ENCODE results near the gene SMCO3.

Gene SMCO3

GRCh38 chr12:14827043-14827442 lies 13.1 kb upstream of the SMCO3 start:
- no peak for DNase-seq

- no peak for DNase-seq
Measured at GRCh38 chr12:14826491-14826890, 12.5 kb upstream of the SMCO3 start.

- no peak for DNase-seq
Measured at GRCh38 chr12:14825256-14825655, 11.3 kb upstream of the SMCO3 start.

- DNase-seq: no peak
Measured at GRCh38 chr12:14824012-14824634, 10.1 kb upstream of the SMCO3 start.

GRCh38 chr12:14811486-14811885 lies 2.5 kb downstream of the SMCO3 start:
- DNase-seq: no peak

GRCh38 chr12:14810953-14811483 lies 3.0 kb downstream of the SMCO3 start:
- DNase-seq: no peak

- DNase-seq: no peak
Measured at GRCh38 chr12:14810167-14810952, 3.6 kb downstream of the SMCO3 start.

GRCh38 chr12:14803830-14804160 lies 10.2 kb downstream of the SMCO3 start:
- DNase-seq: peak in 1 of 2 donors; percentile 72

GRCh38 chr12:14803011-14803829 lies 10.8 kb downstream of the SMCO3 start, which contains the start of the genes C12orf60 and WBP11:
C12orf60 (plus strand) TSS chr12:14803670; CDS start chr12:14822936, 19,266 bp downstream.
WBP11 (minus strand) TSS chr12:14803478; CDS start chr12:14801383, 2,095 bp downstream.
- DNase-seq: peak; percentile 92 to 100

- no peak for DNase-seq
Measured at GRCh38 chr12:14802721-14803010, 11.3 kb downstream of the SMCO3 start.

- no peak for DNase-seq
Measured at GRCh38 chr12:14802247-14802646, 11.7 kb downstream of the SMCO3 start.

- DNase-seq: no peak
Measured at GRCh38 chr12:14795028-14795448, 18.9 kb downstream of the SMCO3 start.

- DNase-seq: no peak
Measured at GRCh38 chr12:14785568-14785967, 28.4 kb downstream of the SMCO3 start.

GRCh38 chr12:14784471-14784870 lies 29.5 kb downstream of the SMCO3 start:
- DNase-seq: no peak

GRCh38 chr12:14782756-14783155 lies 31.2 kb downstream of the SMCO3 start:
- no peak for DNase-seq

- no peak for DNase-seq
Measured at GRCh38 chr12:14781563-14781962, 32.4 kb downstream of the SMCO3 start.

GRCh38 chr12:14780859-14781258 lies 33.1 kb downstream of the SMCO3 start:
- no peak for DNase-seq

- no peak for DNase-seq
Measured at GRCh38 chr12:14779834-14780233, 34.1 kb downstream of the SMCO3 start.

GRCh38 chr12:14777271-14777670 lies 36.7 kb downstream of the SMCO3 start:
- DNase-seq: no peak

GRCh38 chr12:14776236-14776961 lies 37.6 kb downstream of the SMCO3 start:
- DNase-seq: no peak

- DNase-seq: no peak
Measured at GRCh38 chr12:14775636-14775980, 38.4 kb downstream of the SMCO3 start.

GRCh38 chr12:14774906-14775635 lies 38.9 kb downstream of the SMCO3 start:
- peak in 1 of 2 donors; percentile 21 for DNase-seq
